ENCODE measurements around the gene PNPLA5. TPM values are rescaled to one million over a fixed set of nuclear protein-coding genes. Genes with fewer than 3 reads are reported as not detected.

Gene PNPLA5
- total and polyA plus RNA-seq, 2 experiments from 2014 or later: not detected

DNA sequence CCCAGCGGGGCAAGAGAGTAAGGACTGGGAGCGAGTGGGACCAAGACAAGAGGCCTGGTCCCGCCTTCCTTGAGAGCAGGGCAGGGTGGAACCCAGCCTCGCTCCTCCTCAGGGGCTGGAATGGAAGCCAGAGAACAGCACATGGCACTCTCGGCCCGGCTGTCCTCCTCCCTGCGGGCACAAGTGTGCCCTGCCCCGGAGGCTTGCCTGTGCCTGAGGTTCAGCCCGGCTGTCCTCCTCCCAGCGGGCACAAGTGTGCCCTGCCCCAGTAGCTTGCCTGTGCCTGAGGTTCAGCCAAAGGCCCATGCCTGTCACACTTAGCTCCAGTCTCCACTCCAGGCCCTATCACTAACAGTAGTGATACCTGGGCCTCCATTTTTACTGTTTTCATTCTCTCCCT is 53.7 kb downstream of the PNPLA5 start:
- H3K27me3 ChIP-seq: no peaks in the 10 kb centered on the region
- no peak for DNase-seq (ENCODE audit: low read depth in 1 of 2, low spot score in 1 of 2)
- H3K4me3 ChIP-seq: no peak overlapping the region
- peaks cover 4% of the 10 kb centered on the region for H3K4me1 ChIP-seq (ENCODE audit: low read depth)
- no peaks in the 10 kb centered on the region for H3K9me3 ChIP-seq (ENCODE audit: low read depth)
- no peaks in the 10 kb centered on the region for H3K36me3 ChIP-seq
- H3K27ac ChIP-seq: no peak overlapping the region
- no peak for TF ChIP-seq CTCF (IDR thresholded peaks at IDR 0.05; ENCODE audit: low read depth, low read length)

- Histone ChIP-seq H3K4me3 (no peak overlapping the region), H3K4me1 (ENCODE audit: low read depth) (peaks cover 9% of the 10 kb centered on the region), H3K27ac (no peak overlapping the region), H3K9me3 (ENCODE audit: low read depth) (no peaks in the 10 kb centered on the region), H3K27me3 (no peaks in the 10 kb centered on the region), H3K36me3 (no peaks in the 10 kb centered on the region)
- peak in 1 of 2 donors; percentile 16 for DNase-seq (ENCODE audit: low read depth in 1 of 2, low spot score in 1 of 2)
- TF ChIP-seq CTCF (IDR thresholded peaks at IDR 0.05; ENCODE audit: low read depth, low read length): no peak
Observed at GRCh38 chr22:43837666-43838065, 54.1 kb downstream of the PNPLA5 start.

DNA sequence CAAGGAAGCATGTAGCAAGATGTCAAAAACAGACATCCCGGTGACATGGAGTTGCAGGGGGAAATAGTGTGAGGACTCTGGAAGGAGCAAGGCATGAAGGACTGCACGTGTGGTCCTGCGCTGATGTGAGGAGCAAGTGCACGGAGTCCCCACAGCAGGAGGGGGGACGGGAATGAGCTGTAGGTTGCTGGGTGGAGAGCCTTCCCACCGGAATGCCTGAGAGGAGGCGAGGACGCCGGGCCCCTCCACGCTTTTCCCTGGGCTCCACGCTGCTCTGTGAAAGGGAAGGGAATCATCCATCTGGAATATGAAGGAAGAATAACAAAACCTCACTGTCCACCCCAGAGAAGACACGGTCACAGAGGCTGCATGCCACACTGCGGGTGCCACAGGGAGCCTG is 56.1 kb downstream of the PNPLA5 start:
- Histone ChIP-seq H3K36me3 (no peaks in the 10 kb centered on the region), H3K27me3 (no peaks in the 10 kb centered on the region), H3K27ac (no peak overlapping the region), H3K9me3 (ENCODE audit: low read depth) (no peaks in the 10 kb centered on the region), H3K4me1 (ENCODE audit: low read depth) (peaks cover 9% of the 10 kb centered on the region), H3K4me3 (no peak overlapping the region)
- no peak for DNase-seq (ENCODE audit: low read depth in 1 of 2, low spot score in 1 of 2)
- TF ChIP-seq CTCF (IDR thresholded peaks at IDR 0.05; ENCODE audit: low read depth, low read length): no peak

DNA sequence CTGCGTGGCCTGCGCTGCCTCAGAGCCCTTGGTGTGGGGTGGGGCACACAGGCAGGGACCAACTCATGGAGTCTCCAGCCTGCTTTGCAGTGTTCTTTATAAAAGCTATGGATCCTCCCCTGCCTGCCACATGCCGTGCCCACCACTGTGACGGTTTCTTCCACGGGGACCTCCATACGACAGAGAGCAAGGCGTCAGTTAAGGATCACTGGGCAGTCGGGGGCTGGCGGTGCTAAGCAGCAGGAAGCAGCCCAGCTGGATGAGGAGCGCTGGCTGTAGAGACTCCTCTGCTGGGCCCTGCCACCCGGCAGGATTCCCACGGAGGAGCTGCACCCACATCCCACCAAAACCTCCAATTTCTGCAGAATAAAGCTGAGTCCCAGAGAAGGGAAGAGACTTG is 56.6 kb downstream of the PNPLA5 start:
- H3K27ac ChIP-seq: no peak overlapping the region
- peaks cover 9% of the 10 kb centered on the region for H3K4me1 ChIP-seq (ENCODE audit: low read depth)
- H3K9me3 ChIP-seq (ENCODE audit: low read depth): no peaks in the 10 kb centered on the region
- DNase-seq (ENCODE audit: low read depth in 1 of 2, low spot score in 1 of 2): no peak
- no peaks in the 10 kb centered on the region for H3K36me3 ChIP-seq
- TF ChIP-seq CTCF (IDR thresholded peaks at IDR 0.05; ENCODE audit: low read depth, low read length): no peak
- no peak overlapping the region for H3K4me3 ChIP-seq
- H3K27me3 ChIP-seq: no peaks in the 10 kb centered on the region

DNA sequence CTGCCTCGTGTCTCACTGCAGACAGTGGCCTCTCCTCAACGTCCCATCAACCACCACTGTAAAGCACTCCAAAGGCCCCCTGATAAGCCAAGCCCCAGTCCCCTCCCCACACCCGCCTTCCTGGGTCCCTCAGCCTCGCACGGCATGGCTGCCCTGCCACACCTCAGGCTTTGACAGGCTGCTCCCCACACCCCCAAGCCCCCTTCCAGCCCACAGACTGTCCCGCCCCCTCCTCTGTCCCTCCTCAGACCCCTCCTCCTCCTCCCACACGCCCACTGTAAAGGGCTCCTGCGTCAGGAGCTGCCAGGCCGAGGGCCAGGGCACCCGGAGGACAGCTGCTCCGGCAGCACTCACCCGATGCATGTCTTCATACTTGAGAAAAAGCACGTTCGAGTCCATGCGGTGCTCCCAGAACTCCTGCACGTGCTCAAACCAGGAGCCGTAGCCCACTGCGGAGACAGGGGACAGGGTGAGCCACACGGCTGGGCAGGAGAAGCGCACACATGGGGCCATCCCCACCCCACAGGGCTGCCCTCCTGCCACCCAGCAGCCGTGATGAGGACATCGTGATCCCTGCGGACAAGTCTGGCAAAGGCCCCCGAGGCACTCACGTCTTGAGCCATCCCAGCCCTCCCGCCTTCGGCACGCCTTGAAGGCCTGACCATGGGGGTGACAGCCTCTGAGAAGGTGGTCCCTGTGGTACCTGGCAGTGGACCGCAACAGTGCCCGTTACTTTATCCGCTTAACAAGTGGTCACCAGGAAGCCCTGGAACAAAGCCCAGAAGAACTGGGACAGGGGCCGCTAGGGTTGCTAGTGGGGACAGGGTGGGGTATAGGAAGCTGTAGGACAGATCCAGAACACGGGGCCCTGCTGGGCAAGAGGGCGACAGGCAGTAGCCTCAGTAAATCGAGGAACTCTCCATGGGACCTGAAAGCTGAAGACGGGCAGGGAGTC is 58.2 kb downstream of the PNPLA5 start:
- Histone ChIP-seq H3K27ac (no peak overlapping the region), H3K4me3 (no peak overlapping the region), H3K27me3 (no peaks in the 10 kb centered on the region), H3K9me3 (ENCODE audit: low read depth) (no peaks in the 10 kb centered on the region), H3K36me3 (no peaks in the 10 kb centered on the region), H3K4me1 (ENCODE audit: low read depth) (peaks cover 9% of the 10 kb centered on the region)
- no peak for TF ChIP-seq CTCF (IDR thresholded peaks at IDR 0.05; ENCODE audit: low read depth, low read length)
- DNase-seq (ENCODE audit: low read depth in 1 of 2, low spot score in 1 of 2): peak in 1 of 2 donors; percentile 22

Data from cardiac muscle cell (in vitro differentiated cells and primary cell).